OCI-LY3 (cell line): ENCODE measurements around the gene VCL.

Experiments used
- CTCF ChIP-seq: fragments of 200-600, 300-600 bp; sonication (generic); IDR thresholded peaks from 2 replicates; pipeline ENCODE4 v1.5.1; 2014; ENCODE audit warnings: antibody characterized with exemption, low read length, low read depth
- EZH2phosphoT487 ChIP-seq: fragments of 200-600 bp; shearing (Covaris generic); IDR thresholded peaks from 2 replicates; pipeline ENCODE4 v1.6.1; 2018; ENCODE audit warnings: antibody characterized with exemption, mixed run types, low read depth

DNA sequence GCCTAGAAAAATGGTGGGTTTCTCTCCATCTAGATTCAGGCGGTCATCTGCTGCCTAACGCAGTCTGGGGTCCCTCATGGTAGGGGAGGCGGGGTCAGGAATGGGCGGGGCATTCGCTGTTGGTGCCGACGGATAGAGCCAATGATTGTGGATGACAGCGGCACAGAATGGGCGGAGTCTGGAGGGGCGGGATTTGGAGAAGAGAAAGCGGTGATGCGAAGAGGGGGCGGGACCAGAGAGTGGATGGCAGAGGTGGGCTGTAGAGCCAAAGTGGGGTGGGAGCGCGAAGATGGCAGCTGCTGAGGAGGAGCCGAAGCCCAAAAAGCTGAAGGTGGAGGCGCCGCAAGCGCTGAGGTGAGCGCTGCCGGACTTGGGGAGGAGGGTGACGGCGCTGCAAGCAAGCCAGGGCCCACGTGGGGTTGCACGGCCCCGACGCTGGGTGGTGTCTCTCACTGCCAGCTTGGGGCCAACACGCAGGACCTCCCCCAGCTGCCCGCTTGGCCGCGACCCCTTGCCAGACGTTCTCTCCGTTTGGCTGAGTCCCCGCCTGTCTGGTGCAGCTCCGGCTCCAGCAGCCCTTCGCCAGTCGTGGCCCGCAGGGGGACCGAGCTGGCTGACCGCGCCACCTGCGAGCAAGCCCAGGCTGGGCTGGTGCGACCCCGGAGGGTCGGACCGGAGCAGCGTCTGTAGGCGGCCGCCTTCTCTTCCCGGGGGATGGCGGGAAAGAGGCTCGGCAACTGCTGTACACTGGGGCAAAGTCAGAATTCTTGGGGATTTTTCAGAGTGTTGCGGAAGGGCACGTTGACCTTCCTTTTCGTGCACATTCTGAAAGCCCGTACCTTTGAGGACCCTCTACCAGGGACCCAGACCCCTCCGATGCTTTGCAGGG is 153.3 kb downstream of the VCL start, which contains the start of gene ADK:
- TF ChIP-seq CTCF (peak; percentile 17), EZH2phosphoT487 (no peak)
